Fibroblast of mammary gland (primary cell): ENCODE results near the gene KRTAP5-3.

Experiments
- DNase-seq: peaks from one replicate; pipeline ENCODE4 v3.0.0-alpha.2; 2010; ENCODE audit warnings: low read depth
- H3K4me3 ChIP-seq: 2 replicates; pipeline ENCODE4 v1.5.1; 2011; ENCODE audit warnings: low read depth, mild to moderate bottlenecking, low read length, moderate library complexity; ENCODE audit not compliant: control insufficient read depth
- TF ChIP-seq, protein P1 (sequence below): conservative IDR thresholded peaks from 2 replicates; pipeline ENCODE4 v1.5.1; 2011; ENCODE audit warnings: low read depth, low read length, inconsistent platforms; ENCODE audit not compliant: control insufficient read depth, insufficient read depth

KRTAP5-3 gene

GRCh38 chr11:1567052-1567720, 41.1 kb downstream of the KRTAP5-3 start:
- H3K4me3 ChIP-seq, result no peak overlapping the region
- no peak for DNase-seq
- TF ChIP-seq, protein P1, sequence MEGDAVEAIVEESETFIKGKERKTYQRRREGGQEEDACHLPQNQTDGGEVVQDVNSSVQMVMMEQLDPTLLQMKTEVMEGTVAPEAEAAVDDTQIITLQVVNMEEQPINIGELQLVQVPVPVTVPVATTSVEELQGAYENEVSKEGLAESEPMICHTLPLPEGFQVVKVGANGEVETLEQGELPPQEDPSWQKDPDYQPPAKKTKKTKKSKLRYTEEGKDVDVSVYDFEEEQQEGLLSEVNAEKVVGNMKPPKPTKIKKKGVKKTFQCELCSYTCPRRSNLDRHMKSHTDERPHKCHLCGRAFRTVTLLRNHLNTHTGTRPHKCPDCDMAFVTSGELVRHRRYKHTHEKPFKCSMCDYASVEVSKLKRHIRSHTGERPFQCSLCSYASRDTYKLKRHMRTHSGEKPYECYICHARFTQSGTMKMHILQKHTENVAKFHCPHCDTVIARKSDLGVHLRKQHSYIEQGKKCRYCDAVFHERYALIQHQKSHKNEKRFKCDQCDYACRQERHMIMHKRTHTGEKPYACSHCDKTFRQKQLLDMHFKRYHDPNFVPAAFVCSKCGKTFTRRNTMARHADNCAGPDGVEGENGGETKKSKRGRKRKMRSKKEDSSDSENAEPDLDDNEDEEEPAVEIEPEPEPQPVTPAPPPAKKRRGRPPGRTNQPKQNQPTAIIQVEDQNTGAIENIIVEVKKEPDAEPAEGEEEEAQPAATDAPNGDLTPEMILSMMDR, result no peak

- no peak for DNase-seq
- TF ChIP-seq, protein P1, result no peak
- H3K4me3 ChIP-seq, result no peak overlapping the region
Observed at GRCh38 chr11:1566381-1567051, 41.7 kb downstream of the KRTAP5-3 start.

DNA sequence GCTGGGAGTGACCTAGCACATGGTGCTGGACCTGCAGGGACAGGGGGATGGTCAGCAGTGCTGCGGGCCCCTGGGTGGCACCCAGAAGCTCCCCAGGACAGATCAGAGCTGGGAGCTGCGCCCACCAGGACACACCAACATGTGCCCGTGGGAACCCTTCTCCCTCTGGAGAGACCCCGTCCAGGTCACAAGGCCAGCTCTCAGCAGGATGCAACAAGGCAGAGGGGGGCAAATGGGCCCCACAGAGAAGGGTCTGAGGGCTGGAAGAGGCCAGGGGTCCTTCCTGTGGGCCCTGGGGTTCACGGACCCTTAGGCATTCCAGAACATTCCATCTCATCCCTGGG, 42.4 kb downstream of the KRTAP5-3 start:
- TF ChIP-seq, protein P1, result no peak

GRCh38 chr11:1565173-1565903, 42.9 kb downstream of the KRTAP5-3 start:
- DNase-seq, result no peak

More for the DNA sequence above, 42.4 kb downstream of the KRTAP5-3 start:
- no peak overlapping the region for H3K4me3 ChIP-seq
- DNase-seq, result no peak

DNA sequence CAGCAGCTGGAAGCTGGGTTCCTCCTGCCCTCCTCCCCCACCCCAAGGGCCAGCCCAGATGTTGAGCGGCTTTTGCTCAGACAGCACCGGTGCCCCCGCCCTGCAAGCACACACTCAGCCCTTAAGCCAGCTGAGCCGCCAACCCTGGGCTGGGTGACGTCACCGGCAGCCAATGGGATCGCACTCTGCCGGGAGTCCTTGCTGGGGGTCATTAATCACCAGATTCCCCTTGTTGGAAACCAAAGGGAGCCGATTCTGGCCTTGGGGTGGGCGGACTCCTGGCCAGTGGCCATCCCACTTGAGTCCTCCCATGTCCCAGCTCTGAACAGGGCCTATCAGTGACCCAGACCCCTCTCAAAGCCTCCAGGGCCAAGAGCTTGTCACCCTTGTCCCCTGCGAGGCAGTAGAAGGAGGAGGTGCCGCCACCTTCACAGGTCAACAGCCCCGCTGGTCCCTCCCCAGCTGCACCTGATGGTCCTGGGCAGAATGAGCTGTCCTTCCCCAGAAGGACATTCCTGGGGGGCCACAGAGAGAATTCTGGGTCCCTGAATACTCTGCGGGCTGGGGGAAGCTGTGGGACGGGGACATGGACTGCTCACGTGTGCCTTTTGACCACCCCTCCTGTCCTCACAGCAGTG, 43.6 kb downstream of the KRTAP5-3 start:
- TF ChIP-seq, protein P1, result no peak
- DNase-seq, result peak; percentile 80
- H3K4me3 ChIP-seq, result no peak overlapping the region

More at GRCh38 chr11:1565173-1565903, 42.9 kb downstream of the KRTAP5-3 start:
- no peak overlapping the region for H3K4me3 ChIP-seq
- TF ChIP-seq, protein P1, result no peak

DNA sequence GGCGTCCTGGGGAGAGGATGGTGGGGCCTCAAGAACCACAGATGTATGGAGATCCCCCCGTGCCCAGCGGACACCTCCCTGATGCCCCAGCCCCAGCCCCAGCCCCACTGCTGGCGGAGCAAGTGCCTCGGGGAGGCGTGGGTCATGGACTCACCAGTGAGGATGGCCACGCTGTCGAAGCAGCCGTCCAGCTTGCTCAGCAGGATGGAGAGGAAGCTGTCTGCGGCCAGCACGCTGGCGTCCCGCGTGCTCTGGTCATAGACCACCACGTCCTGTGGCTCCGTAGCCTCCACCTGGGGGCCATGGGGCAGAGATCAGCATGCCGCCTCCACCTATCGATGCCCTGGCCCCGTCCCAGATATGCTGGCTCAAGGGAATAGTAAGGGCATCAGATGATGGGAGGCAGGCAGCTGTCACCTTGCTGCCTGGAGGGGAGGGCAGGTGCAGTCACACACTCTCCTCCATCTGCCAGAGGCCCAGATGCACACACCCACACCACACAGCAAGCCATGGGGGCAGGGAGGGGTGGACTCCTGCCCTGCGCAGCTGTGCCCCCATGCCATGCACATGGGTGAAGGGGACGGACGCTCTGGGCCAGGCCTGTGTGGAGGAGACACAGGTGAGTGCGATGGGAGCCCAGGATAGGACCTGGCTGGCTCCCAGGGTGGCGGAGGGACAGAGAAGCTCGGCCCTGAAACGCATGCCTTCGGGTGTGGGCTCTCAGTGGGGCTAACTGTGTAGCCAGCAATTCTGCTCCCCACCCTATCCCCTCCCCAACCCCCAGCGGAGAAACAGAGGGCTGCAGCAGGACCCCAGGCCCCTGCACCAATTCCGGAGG, 44.3 kb downstream of the KRTAP5-3 start:
- TF ChIP-seq, protein P1, result no peak

More for the DNA sequence above, 44.3 kb downstream of the KRTAP5-3 start:
- no peak for DNase-seq
- H3K4me3 ChIP-seq, result no peak overlapping the region
